ES-I3 (cell line): ENCODE results near the gene RAD54L2.

Experiments
- H3K36me3 ChIP-seq: 2 replicates; pipeline ENCODE4 v1.6.1; 2013; ENCODE audit warnings: mild to moderate bottlenecking, low read length, control low read depth, moderate library complexity; ENCODE audit not compliant: insufficient read depth
- H3K4me1 ChIP-seq: 2 replicates; pipeline ENCODE4 v1.6.1; 2013; ENCODE audit warnings: mild to moderate bottlenecking, control low read depth, low read length; ENCODE audit not compliant: insufficient read depth
- H3K9ac ChIP-seq: 2 replicates; pipeline ENCODE4 v1.6.1; 2013; ENCODE audit warnings: low read depth, mild to moderate bottlenecking, low read length, moderate library complexity
- H3K9me3 ChIP-seq: 2 replicates; pipeline ENCODE4 v1.6.1; 2013; ENCODE audit warnings: mild to moderate bottlenecking, low read length, moderate library complexity; ENCODE audit not compliant: control insufficient read depth, insufficient read depth

Gene RAD54L2

DNA sequence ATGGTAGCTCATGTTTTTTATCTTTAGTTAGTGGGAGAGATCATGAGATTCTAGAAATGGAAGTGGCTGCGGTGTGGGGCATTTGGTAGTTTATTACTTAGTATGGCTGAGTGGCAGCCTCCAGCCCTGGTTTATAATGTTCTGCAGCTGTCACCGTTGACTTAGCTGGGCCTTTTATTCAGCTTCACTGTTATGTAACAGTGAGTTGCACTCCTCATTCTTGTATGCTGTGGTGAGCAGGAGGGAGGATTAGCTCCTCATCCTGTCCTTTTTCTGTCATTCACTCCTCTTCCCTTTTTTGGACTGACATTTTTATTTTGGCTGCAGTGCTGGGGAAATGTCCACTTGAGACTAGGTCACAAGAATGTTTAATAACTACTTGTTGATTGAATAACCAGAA is 29.5 kb downstream of the RAD54L2 start:
- Histone ChIP-seq H3K36me3 (0 out of 2 replicates have a peak, but pooled peaks cover under 1% of the 10 kb centered on the region), H3K9ac (no peak overlapping the region), H3K9me3 (no peaks in the 10 kb centered on the region), H3K4me1 (no peaks in the 10 kb centered on the region; the same call in none of the 2 replicates)

DNA sequence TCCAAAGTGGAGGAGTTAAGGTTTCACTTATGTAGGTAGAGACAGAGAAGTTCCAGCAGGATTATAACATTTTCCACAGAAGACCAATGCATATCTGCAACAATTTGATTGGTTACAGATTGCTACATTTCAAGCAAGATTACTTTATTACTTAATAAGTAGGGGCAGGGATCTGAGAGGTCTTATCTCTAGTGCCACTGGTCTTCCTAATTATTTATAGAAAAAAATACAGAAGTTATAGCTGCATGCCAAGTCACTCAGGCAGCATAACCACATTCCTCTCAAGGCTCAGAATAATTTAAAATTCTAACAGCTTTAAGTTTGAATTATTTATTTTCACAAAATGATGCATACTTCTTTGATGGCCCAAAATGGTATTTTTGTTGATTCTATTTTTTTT is 30.5 kb downstream of the RAD54L2 start:
- no peaks in the 10 kb centered on the region for H3K9me3 ChIP-seq
- no peaks in the 10 kb centered on the region; the same call in 1 of the 2 replicates for H3K4me1 ChIP-seq
- H3K9ac ChIP-seq: no peak overlapping the region
- H3K36me3 ChIP-seq: 0 out of 2 replicates have a peak, but pooled peaks cover 4% of the 10 kb centered on the region

DNA sequence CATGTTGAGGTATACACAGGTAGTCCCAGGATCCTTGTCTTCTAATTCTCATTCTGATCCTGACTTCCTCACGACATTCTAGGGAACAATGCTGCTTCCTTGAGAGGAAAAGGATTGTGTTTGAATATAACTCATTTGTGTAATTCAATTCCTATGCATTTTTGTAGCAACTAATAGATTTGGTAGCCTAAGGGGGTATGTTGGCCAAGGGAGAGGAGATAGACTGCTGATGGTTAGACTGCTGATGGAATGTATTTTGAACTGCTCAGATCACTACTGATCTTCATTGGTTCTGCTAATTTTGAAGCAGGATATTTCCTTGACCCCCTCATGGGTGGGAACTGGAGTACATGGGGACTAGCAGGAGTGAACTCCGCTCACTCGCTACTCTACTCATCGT is 39.7 kb downstream of the RAD54L2 start:
- no peaks in the 10 kb centered on the region for H3K9me3 ChIP-seq
- H3K36me3 ChIP-seq: peaks cover 4% of the 10 kb centered on the region; the same call in 1 of the 2 replicates
- peaks cover 26% of the 10 kb centered on the region for H3K4me1 ChIP-seq
- H3K9ac ChIP-seq: no peak overlapping the region

- H3K9ac ChIP-seq: no peak overlapping the region
- H3K4me1 ChIP-seq: peaks cover 26% of the 10 kb centered on the region
- H3K9me3 ChIP-seq: no peaks in the 10 kb centered on the region
- peaks cover 3% of the 10 kb centered on the region; the same call in 1 of the 2 replicates for H3K36me3 ChIP-seq
Observed at GRCh38 chr3:51580418-51580817, 41.9 kb downstream of the RAD54L2 start.

- Histone ChIP-seq H3K4me1 (peaks cover 26% of the 10 kb centered on the region), H3K36me3 (peaks cover 3% of the 10 kb centered on the region; the same call in 1 of the 2 replicates), H3K9me3 (no peaks in the 10 kb centered on the region), H3K9ac (no peak overlapping the region)
Observed at GRCh38 chr3:51581524-51581923, 43.0 kb downstream of the RAD54L2 start.

GRCh38 chr3:51585197-51585596 is 46.7 kb downstream of the RAD54L2 start:
- Histone ChIP-seq H3K4me1 (peaks cover 21% of the 10 kb centered on the region), H3K9me3 (no peaks in the 10 kb centered on the region), H3K36me3 (no peaks in the 10 kb centered on the region; the same call in 1 of the 2 replicates), H3K9ac (no peak overlapping the region)

DNA sequence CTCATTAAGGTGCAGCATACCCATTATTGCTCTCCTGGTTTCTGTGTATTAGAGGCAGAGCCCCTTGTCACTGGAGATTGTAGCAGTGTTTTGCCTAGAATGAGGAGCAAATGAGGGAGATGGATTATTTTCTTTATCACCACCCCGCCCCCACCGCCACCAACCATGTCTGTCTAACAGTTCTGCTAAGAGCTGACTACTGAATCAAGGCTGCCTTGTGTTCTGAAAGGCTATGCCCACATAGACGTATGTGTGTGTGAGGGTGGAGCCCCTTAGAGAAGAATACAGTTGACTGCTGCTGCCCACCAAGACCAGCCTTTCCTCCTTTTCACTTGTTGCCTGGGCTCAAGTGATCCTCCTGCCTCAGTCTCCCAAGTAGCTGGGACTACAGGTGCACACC is 47.4 kb downstream of the RAD54L2 start:
- Histone ChIP-seq H3K9me3 (no peaks in the 10 kb centered on the region), H3K36me3 (no peaks in the 10 kb centered on the region; the same call in none of the 2 replicates), H3K4me1 (peaks cover 15% of the 10 kb centered on the region), H3K9ac (no peak overlapping the region)
